ENCODE results near the gene VPS33B. TPM values are rescaled to one million over a fixed set of nuclear protein-coding genes. Genes with fewer than 3 reads are reported as not detected.

VPS33B gene
- total and polyA plus RNA-seq, 2 of the 13 experiments (the other 11 are each of a cell fraction or from before 2014, with no cell fraction given) = 15.8 to 16.5 TPM

GRCh38 chr15:90956274-90957030, 65.9 kb downstream of the VPS33B start:
- FAIRE-seq (no peak), ATAC-seq (no peak), DNase-seq (ENCODE audit: low spot score) (no peak)
- Histone ChIP-seq H3K36me3 (replicated peaks in 1 of 2; ENCODE audit: control insufficient read depth in 1 of 2, insufficient read depth in 2 of 2, low read length in 2 of 2) (peaks cover 19 to 44% of the 10 kb centered on the region in 2 experiments; a peak in 4 of 5 replicates), H2AFZ (ENCODE audit: low read length) (no peak overlapping the region), H3K9me3 (ENCODE audit: low read length) (no peaks in the 10 kb centered on the region), H3K4me1 (ENCODE audit: insufficient read depth, low read length) (peaks cover 11% of the 10 kb centered on the region), H3K79me2 (ENCODE audit: insufficient read depth, low read length) (peaks cover 9% of the 10 kb centered on the region), H3K27me3 (ENCODE audit: control insufficient read depth in 1 of 2, insufficient read depth in 2 of 2, low read length in 2 of 2) (no peaks in the 10 kb centered on the region), H3K27ac (ENCODE audit: extremely low read length, insufficient read depth, low read length) (peak overlapping the region; percentile 97), H3K4me3 (replicated peaks in 1 of 3; ENCODE audit: insufficient read depth in 1 of 3, low read depth in 2 of 3, low read length in 3 of 3) (peak overlapping the region in 2 of 3 experiments; percentile 65 to 77; a peak in 4 of 6 replicates), H3K4me2 (ENCODE audit: low read depth, low read length) (peak overlapping the region; percentile 83), H3K9ac (ENCODE audit: insufficient read depth, low read depth, low read length) (peak overlapping the region; percentile 97; the same call in 1 of the 2 replicates), H4K20me1 (ENCODE audit: insufficient read depth, low read length) (no peaks in the 10 kb centered on the region)
- in situ Hi-C loops (cut with HindIII; ENCODE audit: extremely low pct_ligation_motif_present, low pct_unique_long_range_greater_than_20kb) (no loop called here), intact Hi-C loops (cut with micrococcal nuclease; ENCODE audit: unreplicated experiment) (loop anchor here (5.0 kb wide), 1 partner anchor 76 kb away; no protein-coding TSS in a partner anchor)
- ChIA-PET POLR2A (no interaction called here), CTCF (ENCODE audit: low intra/inter-chr PET ratio, low total read pairs) (no interaction called here)
- no TSS peak for BruUV-seq (replicated peaks)
- WGBS (ENCODE audit: low lambda C conversion rate) = 96% methylated on average over 25 of the region's 56 CpGs
- no peak for TF ChIP-seq IRF1 (CRISPR knock-in tag; IDR thresholded peaks at IDR 0.05; ENCODE audit: low read depth)
- TF ChIP-seq ZNF704 (CRISPR knock-in tag; IDR thresholded peaks at IDR 0.05; ENCODE audit: borderline replicate concordance) = no peak
- no peak for TF ChIP-seq PCBP2 (optimal IDR thresholded peaks at IDR 0.05; ENCODE audit: low read depth, low read length, poor library complexity, severe bottlenecking)
- TF ChIP-seq RBFOX2 (IDR thresholded peaks at IDR 0.05; ENCODE audit: low read depth, low read length) = 0 out of 2 replicates have a peak, but pooled peaks have one; percentile 17
- TF ChIP-seq, protein P1, sequence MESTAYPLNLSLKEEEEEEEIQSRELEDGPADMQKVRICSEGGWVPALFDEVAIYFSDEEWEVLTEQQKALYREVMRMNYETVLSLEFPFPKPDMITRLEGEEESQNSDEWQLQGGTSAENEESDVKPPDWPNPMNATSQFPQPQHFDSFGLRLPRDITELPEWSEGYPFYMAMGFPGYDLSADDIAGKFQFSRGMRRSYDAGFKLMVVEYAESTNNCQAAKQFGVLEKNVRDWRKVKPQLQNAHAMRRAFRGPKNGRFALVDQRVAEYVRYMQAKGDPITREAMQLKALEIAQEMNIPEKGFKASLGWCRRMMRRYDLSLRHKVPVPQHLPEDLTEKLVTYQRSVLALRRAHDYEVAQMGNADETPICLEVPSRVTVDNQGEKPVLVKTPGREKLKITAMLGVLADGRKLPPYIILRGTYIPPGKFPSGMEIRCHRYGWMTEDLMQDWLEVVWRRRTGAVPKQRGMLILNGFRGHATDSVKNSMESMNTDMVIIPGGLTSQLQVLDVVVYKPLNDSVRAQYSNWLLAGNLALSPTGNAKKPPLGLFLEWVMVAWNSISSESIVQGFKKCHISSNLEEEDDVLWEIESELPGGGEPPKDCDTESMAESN (CRISPR knock-in tag; conservative IDR thresholded peaks at IDR 0.05) = no peak
- peak; percentile 35 for TF ChIP-seq AGO2 (optimal IDR thresholded peaks at IDR 0.05; ENCODE audit: low read depth, low read length)
- no peak for TF ChIP-seq NFKB2 (CRISPR knock-in tag; IDR thresholded peaks at IDR 0.05; ENCODE audit: borderline replicate concordance)
- TF ChIP-seq ZSCAN20 (CRISPR knock-in tag; IDR thresholded peaks at IDR 0.05; ENCODE audit: borderline replicate concordance) = no peak
- no peak for TF ChIP-seq ZNF749 (CRISPR knock-in tag; IDR thresholded peaks at IDR 0.05; ENCODE audit: borderline replicate concordance)
- no peak for TF ChIP-seq IKZF4 (CRISPR knock-in tag; IDR thresholded peaks at IDR 0.05; ENCODE audit: borderline replicate concordance, low read depth, not compliant biosample characterization)
- no peak for TF ChIP-seq MYPOP (CRISPR knock-in tag; IDR thresholded peaks at IDR 0.05)
- no peak for TF ChIP-seq TARDBP (CRISPR knock-in tag; IDR thresholded peaks at IDR 0.05)
- TF ChIP-seq MAZ (IDR thresholded peaks at IDR 0.05; ENCODE audit: borderline replicate concordance, low read depth, low read length) = no peak
- TF ChIP-seq MAZ (CRISPR knock-in tag; IDR thresholded peaks at IDR 0.05; ENCODE audit: low read depth) = no peak
- no peak for TF ChIP-seq ZNF768 (CRISPR knock-in tag; IDR thresholded peaks at IDR 0.05)
- TF ChIP-seq, protein P2, sequence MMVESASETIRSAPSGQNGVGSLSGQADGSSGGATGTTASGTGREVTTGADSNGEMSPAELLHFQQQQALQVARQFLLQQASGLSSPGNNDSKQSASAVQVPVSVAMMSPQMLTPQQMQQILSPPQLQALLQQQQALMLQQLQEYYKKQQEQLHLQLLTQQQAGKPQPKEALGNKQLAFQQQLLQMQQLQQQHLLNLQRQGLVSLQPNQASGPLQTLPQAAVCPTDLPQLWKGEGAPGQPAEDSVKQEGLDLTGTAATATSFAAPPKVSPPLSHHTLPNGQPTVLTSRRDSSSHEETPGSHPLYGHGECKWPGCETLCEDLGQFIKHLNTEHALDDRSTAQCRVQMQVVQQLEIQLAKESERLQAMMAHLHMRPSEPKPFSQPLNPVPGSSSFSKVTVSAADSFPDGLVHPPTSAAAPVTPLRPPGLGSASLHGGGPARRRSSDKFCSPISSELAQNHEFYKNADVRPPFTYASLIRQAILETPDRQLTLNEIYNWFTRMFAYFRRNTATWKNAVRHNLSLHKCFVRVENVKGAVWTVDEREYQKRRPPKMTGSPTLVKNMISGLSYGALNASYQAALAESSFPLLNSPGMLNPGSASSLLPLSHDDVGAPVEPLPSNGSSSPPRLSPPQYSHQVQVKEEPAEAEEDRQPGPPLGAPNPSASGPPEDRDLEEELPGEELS (CRISPR knock-in tag; IDR thresholded peaks at IDR 0.05) = no peak
